GM13976 (cell line): ENCODE data around the gene MYPOP.
A peak's percentile ranks its signal among the peaks of the same experiment; 100 is the strongest.

Source experiments
- DNase-seq: peaks from one replicate; pipeline ENCODE4 v3.0.0; 2012; ENCODE audit warnings: low spot score
- in situ Hi-C: fragments of 300-500 bp; cut with MboI; formaldehyde crosslinking; loops from one replicate; pipeline ENCODE4 v1.12.0; 2022; ENCODE audit warnings: low sequenced_read_pairs, mixed read lengths, inconsistent platforms; ENCODE audit not compliant: unreplicated experiment
- TF ChIP-seq, protein P1 (sequence below): IDR thresholded peaks from 2 replicates; pipeline ENCODE4 v1.5.1; 2012; ENCODE audit warnings: borderline replicate concordance, mild to moderate bottlenecking; ENCODE audit not compliant: insufficient read depth; ENCODE audit errors: extremely low read depth, missing control alignments, control extremely low read depth

MYPOP gene

GRCh38 chr19:45934551-45935230, 32.3 kb upstream of the MYPOP start:
- TF ChIP-seq, protein P1, sequence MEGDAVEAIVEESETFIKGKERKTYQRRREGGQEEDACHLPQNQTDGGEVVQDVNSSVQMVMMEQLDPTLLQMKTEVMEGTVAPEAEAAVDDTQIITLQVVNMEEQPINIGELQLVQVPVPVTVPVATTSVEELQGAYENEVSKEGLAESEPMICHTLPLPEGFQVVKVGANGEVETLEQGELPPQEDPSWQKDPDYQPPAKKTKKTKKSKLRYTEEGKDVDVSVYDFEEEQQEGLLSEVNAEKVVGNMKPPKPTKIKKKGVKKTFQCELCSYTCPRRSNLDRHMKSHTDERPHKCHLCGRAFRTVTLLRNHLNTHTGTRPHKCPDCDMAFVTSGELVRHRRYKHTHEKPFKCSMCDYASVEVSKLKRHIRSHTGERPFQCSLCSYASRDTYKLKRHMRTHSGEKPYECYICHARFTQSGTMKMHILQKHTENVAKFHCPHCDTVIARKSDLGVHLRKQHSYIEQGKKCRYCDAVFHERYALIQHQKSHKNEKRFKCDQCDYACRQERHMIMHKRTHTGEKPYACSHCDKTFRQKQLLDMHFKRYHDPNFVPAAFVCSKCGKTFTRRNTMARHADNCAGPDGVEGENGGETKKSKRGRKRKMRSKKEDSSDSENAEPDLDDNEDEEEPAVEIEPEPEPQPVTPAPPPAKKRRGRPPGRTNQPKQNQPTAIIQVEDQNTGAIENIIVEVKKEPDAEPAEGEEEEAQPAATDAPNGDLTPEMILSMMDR = no peak
- DNase-seq = no peak

GRCh38 chr19:45933759-45934158, 31.3 kb upstream of the MYPOP start:
- TF ChIP-seq, protein P1 = no peak
- DNase-seq = no peak
- in situ Hi-C loops = no loop called here

More at GRCh38 chr19:45934551-45935230, 32.3 kb upstream of the MYPOP start:
- in situ Hi-C loops = no loop called here

- DNase-seq = no peak
- in situ Hi-C loops = no loop called here
- TF ChIP-seq, protein P1 = no peak
These were observed 28.6 kb upstream of the MYPOP start for GRCh38 chr19:45931055-45931454.

DNA sequence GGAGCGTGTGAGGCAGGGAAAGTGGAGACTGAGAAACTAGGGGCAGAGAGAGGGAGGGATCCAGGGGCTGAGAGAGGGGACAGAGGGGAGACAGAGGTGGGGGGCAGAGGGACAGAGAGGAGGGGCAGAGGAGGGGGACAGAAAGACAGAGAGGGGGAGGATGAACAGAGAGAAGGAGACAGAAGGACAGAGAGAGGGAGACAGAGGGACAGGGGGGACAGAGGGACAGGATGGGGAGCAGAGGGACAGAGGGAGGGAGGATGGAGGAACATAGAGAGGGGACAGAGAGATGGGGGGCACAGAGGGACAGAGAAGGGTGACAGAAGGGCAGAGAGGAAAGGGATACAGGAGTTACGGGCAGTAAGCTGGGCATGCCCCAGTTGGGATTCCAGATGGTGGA, 26.8 kb upstream of the MYPOP start:
- DNase-seq = no peak
- in situ Hi-C loops = no loop called here
- TF ChIP-seq, protein P1 = no peak

- peak; percentile 98 for DNase-seq
- in situ Hi-C loops = no loop called here
- TF ChIP-seq, protein P1 = no peak
These were observed 25.3 kb upstream of the MYPOP start for GRCh38 chr19:45927565-45928261.

GRCh38 chr19:45924891-45925447, 22.6 kb upstream of the MYPOP start:
- TF ChIP-seq, protein P1 = no peak
- in situ Hi-C loops = no loop called here
- no peak for DNase-seq
